HG02642 (cell line): ENCODE measurements around the gene IWS1.
"Not testable (repeated sequence)": the region's sequence is repeated elsewhere in the genome, so short reads cannot be mapped to it uniquely, and the experiment has no call there.

Experiments used
- ATAC-seq: cut with Tn5 transposase; IDR thresholded peaks from one replicate; pipeline ENCODE4 v1.9.1; 2021; ENCODE audit warnings: mild to moderate bottlenecking; ENCODE audit not compliant: unreplicated experiment, poor library complexity

The IWS1 gene

GRCh38 chr2:127530245-127531140, 4.2 kb upstream of the IWS1 start:
- no peak for ATAC-seq

DNA sequence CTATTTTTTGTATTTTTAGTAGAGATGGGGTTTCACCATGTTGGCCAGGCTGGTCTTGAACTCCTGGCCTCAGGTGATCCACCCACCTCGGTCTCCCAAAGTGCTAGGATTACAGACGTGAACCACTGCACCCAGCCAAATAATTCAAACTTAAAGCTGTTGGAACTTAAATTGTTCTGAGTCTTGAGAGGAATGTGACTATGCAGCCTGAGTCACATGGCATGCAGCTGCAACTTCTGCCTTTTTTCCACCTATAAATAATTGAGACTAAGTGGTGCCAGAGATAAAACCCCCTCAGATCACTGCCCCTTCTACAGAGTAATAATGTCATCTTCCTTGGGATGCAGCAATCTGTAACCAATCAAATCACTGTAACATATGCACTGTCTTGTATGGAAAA, 3.1 kb upstream of the IWS1 start:
- ATAC-seq = not testable (repeated sequence)

- no peak for ATAC-seq
Observed at GRCh38 chr2:127528487-127528886, 2.2 kb upstream of the IWS1 start.

DNA sequence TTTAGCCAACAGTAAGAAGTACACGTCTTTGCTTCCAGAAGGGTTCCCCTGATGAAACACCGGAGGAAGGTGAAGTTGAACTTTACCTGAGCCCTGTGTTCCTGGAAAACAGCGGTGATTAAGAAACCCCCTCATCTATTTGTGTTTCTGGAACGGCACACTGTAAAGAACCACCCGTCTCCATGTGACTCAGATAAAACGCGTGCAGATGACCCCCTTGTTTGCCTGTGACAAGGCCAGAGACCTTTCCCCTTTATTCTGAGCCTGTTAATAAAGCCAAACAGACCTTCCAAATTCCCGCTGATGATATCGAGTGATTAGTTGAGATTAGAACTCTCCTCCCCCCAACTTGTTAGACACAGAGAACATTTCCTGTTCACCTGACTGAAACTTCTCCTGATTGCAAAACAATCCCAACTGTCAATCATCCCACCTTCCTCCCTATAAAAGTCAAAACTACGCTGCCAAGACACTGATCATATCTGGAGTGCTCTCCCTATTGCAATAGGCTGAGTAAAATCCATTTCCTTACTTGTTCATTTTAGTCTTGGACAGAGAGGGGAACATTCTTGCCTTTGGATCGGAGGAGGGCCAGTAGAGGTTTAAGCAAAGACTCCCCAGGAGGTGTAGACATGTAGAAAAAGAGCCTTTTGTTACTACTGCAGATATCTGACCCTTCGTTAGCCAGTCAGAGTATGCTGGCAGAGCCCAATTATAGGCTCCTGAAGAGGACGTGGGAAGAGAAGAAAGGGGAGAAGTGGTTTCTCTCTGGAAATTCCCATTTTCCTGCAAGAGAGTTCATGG, 914 bp upstream of the IWS1 start:
- ATAC-seq = peak; percentile 6

- ATAC-seq = no peak
Observed at GRCh38 chr2:127525691-127526131, 578 bp downstream of the IWS1 start.

DNA sequence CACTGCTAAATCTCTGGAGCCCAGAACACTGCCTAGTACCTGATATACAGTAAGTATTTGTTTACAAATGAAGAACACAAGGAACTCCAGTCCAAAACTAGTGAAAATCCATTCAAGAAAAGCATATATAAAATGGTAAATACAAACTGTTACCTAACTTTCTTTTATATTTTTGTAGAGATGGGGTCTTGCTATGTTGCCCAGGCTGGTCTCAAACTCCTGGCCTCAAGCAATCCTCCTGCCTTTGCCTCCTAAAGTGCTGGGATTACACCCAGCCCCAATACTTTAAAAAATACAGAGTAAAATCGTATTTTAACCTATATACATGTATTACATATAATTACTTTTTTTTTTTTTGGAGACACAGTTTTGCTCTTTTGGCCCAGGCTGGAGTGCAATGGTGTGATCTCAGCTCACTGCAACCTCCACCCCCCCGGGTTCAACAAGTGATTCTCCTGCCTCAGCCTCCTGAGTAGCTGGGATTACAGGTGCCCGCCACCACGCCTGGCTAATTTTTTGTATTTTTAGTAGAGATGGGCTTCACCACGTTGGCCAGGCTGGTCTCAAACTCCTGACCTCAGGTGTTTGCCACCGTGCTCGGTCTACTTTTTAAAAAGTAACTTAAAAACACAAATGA, 2.0 kb downstream of the IWS1 start:
- ATAC-seq = not testable (repeated sequence)

DNA sequence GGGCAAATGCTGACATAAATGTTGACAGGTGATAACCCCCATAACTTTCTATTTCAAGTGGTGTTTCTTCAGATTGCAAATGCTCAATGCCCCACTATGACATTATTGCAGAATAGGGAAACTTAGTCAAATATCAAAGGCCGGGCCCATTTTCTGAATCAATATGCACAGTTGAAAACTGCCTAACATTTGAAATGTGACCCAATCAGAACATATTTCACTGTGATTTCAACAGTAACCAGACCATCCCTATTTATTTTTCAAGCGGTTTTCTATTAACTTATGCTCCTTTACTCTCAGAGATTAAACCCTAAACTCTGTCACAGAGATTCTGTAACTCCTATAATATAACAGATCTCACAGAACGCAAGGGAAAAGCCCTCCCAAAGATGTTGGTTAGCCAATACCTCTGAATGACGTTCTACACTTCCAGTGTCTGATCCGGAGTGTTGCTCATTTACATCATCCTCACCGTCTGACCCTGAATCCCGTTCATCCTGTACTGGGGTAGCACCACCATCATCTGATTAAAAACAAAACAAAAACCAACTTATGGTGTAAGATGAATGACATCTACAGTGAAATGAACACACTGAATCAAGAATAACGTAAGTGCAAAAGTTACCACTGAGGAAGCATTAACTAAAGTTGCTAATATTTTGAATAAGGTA, 2.9 kb downstream of the IWS1 start:
- ATAC-seq = no peak

GRCh38 chr2:127520424-127520823, 5.9 kb downstream of the IWS1 start:
- no peak for ATAC-seq

- ATAC-seq = no peak
Observed at GRCh38 chr2:127517465-127517864, 8.8 kb downstream of the IWS1 start.

GRCh38 chr2:127516041-127516762, 10.1 kb downstream of the IWS1 start:
- ATAC-seq = no peak

GRCh38 chr2:127515383-127515915, 10.8 kb downstream of the IWS1 start:
- no peak for ATAC-seq

GRCh38 chr2:127514485-127514884, 11.8 kb downstream of the IWS1 start:
- no peak for ATAC-seq

- no peak for ATAC-seq
Observed at GRCh38 chr2:127514076-127514475, 12.2 kb downstream of the IWS1 start.

DNA sequence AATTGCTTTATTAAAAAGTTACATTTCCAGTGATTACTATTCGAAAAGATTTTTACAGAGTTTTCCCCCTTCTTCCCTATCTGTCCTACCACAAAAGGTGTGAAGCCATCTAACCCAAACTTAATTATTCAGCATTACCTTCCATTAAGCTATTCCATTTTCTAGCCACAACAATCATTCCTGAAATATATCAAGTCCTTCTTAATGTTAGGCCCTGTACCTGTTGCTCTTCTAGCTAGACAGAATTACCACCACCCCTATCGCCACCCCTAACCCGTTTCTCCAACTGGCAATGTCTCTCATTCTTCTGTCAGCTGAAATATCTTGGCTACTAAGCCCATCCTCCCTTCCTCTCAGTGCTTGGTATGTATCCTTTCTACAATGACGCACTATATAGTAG, 13.9 kb downstream of the IWS1 start:
- ATAC-seq = no peak

DNA sequence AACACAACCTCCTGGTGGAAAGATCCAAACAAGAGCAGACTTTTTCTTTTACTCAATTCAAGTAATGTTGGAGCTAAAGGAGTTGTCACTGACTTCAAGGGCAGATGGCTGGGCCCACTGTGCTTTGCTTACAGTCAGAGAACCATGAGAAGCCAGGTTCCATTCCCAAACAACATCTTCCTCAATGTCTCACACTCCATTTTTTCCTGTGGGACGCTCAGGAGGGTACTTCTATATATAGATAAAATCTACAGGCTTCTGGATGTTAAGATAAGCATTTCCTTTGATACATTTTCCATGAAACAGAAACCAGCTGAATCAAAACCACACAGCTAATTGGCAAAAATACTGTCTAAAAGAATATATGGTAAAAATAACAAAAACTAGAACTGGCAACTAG, 14.4 kb downstream of the IWS1 start:
- ATAC-seq = no peak

- no peak for ATAC-seq
Observed at GRCh38 chr2:127511090-127511695, 15.1 kb downstream of the IWS1 start.

DNA sequence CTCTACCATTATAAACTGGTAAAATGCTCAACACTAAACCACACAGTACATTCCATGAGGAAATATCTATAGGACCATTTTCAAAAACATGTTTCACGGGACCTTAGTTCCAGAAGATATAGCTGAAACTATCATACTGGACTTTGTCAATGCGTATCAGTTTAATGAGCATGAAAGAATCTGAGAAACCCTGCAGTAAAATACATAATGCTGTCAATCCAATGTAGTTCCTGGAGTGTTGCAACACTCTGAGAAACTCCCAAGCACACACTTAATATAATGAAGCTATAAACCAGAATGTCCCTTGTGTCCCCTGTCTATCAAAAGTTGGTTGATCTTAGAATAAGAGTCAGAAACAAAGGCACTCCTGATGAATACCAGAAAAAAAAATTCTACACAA, 16.2 kb downstream of the IWS1 start:
- no peak for ATAC-seq

DNA sequence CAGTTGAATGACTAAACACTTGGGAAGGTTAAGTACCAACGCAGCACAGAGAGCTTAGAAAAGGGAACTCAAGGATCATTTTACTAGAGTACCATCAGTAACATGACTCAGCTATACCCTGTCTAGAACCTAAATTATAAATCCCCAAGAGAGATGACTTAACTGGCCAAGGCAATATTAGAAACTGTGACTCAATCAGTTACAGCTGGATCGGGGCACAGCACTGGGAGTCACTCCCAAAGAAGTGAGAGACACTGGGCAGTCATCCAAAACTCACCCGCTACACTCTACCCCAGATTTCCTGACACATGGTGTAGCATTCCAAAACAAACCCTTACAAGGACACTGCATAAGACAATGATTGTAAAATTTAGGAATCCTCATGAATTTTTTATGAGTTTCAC, 17.7 kb downstream of the IWS1 start:
- no peak for ATAC-seq

DNA sequence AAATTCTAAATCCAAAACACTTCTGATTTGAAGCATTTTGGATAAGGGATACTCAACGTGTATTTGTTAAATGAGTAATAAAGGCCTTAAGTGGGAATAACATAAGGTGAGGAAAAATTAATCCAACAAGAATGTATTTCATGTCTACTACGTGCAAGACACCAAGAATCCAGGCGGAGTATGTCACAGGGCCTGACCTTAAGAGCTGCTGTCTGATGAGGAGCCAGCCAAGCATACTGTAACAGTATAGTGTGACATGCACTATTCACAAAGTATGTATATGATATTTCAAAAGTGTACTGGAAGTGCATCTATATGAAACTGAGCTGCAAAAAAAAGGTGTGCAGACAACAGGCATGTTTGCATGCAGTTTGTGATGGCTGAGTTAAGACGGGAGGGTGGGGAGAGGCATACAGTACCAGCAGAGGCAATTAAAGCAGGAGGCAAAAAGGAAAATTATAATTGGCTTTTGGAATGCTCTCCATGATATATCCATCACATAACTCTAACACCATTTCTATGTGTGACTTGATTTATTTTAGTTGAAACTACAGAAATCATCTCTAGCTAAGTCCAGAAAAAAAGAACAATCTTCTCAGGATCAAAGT, 18.2 kb downstream of the IWS1 start:
- no peak for ATAC-seq
